SH-SY5Y (cell line): Measurements from ENCODE around the gene IQUB.
A peak's percentile ranks its signal among the peaks of the same experiment; 100 is the strongest.

Experiments used
- GATA2 ChIP-seq: IDR thresholded peaks from 2 replicates; pipeline ENCODE4 v1.6.1; 2011; ENCODE audit warnings: mild to moderate bottlenecking, low read depth, low read length
- GATA3 ChIP-seq: IDR thresholded peaks from 2 replicates; pipeline ENCODE4 v1.6.1; 2011; ENCODE audit warnings: low read depth, mild to moderate bottlenecking, low read length, moderate library complexity

Gene IQUB

DNA sequence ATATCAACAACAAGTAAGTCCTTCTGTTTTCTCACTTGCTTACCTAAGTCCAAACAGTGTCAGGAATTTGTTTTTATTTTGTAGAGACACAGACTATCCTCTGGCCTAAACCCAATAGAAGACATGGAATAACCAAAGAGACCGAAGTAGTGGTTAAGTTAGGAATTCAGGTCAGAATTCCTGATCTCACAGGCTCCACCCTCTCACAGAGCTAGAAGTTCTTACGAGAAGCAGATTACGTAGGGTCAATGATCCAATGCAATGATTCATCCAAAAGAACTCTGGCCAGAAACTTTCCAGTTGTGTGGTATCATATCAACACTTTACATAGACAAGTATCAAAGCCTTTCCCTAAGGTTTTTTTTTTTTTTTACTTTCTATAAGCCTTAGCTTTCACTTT lies 73.8 kb downstream of the IQUB start:
- TF ChIP-seq GATA3 = no peak
- no peak for TF ChIP-seq GATA2

DNA sequence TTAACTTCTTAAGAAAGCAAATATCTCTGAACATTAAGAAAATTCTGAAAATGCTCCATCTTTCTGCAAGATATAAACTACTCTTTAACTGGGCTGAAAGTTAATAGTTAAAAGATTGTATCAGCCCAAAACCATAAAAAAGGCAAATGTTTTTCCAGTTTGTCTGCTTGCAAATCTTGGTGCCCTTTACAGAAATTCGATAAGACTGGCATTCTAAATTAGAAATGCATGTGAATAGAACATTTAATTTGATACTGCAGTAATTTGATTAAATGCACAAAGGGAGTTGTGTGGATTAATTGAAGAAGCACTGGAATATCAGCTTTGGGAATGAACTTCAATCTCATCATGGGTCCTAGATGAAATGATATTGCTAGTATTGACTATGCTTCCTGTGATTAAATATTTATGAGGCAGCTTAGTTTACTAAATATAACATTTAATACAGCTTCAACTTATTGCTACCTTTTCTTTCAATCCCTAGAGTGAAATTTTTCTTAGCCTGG lies 78.4 kb downstream of the IQUB start:
- TF ChIP-seq GATA2 = no peak
- TF ChIP-seq GATA3 = peak; percentile 48; the same call in 1 of the 2 replicates

DNA sequence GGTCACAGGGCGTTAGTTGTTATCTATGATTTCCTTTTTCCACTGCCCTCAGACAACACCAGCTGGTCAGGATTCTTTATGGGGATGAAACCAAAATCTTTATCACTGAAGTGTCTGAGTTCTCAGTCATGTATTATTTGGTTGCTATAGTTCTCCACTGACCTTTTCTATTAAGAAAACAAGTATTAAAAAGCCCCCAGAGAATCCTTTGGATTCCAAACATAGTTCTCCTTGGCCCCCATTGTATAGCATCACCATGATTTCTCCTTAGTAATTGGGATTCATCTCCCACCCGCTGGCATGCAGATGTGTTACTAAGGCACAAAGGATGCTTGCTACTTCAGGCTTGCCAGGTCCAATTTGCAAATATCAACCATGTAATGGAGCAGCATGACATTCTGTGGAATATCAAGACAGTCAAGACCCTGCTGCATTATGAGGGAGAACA lies 94.3 kb downstream of the IQUB start:
- TF ChIP-seq GATA3 (no peak), GATA2 (no peak)

DNA sequence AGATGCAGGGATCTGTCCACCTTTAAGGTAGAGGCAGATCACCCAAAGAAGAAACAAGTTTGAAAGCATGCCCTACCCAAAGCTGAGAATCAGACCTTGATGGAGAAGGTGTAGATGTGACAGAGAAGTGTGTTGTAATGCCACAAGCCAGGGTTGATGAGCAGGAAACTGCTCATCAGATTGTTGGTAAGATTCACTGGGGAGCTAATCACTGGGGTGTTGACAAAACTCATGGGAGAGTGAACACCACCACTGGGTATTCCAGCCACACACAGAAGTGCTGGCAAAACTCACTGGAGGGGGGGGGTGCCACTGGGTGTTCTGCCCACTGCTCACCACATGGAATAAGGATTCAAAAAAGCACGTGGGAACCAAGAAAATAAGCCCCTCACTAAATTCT lies 95.2 kb downstream of the IQUB start:
- TF ChIP-seq GATA2 (no peak), GATA3 (no peak)

DNA sequence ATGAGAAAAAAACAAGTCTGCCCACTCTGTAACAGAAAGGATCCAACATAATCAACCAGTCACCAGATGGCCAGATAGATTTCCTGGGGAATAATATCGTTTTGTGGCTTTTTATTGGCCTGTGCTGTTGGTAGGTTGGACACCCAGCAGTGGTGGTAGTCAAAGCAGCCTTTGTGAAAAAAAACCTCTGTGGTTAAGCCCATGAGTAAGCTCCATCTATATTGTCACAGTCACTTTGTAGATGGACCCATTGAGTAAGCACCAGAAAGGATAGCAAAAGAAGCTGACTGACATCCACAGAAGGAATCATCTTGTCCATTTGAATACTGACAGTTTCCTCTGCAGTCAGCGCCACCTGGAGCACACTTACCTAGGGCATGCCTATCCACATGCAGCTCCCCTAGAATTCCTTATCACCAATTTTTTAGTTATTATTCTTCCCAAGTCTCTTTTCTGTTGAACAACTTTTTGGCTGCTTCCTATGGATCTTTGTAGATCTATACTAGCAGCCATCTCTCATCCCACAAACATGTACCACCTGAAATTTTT lies 96.9 kb downstream of the IQUB start:
- no peak for TF ChIP-seq GATA3
- TF ChIP-seq GATA2 = no peak

DNA sequence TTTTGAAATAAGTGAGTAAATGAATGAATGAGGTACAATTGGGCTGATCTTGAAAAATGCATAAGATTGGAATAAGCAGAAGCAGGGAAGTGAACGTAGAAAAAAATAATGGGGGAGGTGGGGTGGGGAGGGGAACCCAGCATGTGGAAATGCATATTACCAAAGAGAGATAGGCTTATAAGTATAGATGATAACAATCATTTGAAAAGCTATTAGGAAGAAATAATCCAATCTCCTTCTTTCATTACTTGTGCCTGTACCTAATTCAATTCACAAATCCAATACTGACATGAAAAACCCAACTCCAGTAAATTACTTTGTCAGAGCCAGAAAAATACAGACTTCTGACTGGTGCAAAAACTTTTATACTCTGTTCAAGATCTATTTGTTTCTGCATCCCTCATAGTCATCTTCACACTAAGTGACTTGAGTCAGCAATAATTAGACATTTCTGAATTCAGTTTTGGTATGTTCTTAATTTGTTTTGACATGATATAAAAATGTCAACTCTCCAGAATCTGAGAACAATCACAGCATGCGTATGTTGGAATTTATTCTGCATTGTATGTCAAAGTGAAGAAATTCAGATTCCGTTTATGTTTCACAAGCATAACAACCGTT lies 99.2 kb downstream of the IQUB start:
- TF ChIP-seq GATA3 (peak; percentile 89), GATA2 (peak; percentile 70; the same call in 1 of the 2 replicates)

DNA sequence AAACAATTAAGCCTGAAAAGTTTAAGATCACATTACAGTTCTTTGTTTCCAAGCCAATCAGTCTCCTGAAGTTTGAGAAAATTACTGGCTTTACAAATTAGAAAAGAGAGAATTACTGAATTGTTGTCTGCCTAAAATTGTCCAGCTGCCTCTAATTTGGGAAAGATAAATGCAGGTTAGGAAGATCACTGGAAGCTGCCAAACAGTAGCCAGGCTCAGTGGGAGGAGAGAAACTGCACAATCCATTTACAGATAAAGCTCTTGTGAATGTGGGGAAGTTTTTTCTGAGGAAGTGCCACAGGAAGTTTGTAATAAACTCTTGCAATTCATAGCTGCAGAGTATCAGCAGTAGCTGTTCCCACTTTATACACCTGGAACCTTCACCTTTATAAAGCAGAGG lies 100.7 kb downstream of the IQUB start:
- TF ChIP-seq GATA2 = peak; percentile 49
- no peak for TF ChIP-seq GATA3

DNA sequence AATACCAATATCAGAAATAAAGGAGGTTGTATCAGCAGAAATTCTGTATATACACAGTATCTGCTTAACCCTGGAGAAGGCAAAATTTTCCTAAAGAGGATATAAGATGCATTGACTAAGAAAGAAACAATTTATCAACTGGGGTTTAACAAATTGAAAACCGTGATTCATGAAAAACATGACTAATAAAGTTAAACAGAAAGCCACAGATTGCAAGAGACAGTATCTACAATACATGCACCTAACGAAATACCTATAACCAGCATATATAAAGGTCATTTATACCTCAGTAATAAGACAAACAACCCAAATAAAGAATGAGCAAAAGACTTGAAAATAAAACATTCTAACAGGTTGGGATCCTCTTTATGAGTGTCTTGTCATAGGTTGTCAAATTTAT lies 101.8 kb downstream of the IQUB start:
- no peak for TF ChIP-seq GATA2
- TF ChIP-seq GATA3 = no peak

DNA sequence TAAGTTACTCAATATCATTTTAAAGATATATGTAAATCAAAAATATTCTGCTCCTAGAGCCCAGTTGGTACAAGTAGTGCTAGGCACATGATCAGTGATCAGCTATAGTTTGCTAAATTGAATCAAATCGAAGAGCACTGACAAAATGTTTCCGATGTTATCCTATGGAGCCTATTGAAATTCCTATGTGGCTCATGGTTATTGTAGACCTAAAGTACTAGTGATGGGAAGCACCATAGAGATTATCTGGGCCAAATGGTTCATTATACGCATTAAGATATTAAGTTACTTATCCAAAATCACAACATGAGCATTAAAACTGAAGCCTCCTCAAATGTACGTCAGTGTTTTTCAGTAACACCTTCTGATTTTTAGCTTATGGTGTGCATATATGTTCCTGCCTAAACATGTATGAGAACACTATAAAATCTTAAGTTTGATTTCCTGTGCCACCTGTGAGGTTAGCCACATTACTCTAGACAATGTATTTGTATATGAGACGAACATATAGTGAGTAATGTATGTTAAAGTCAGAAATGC lies 103.2 kb downstream of the IQUB start:
- TF ChIP-seq GATA3 = no peak
- TF ChIP-seq GATA2 = no peak

DNA sequence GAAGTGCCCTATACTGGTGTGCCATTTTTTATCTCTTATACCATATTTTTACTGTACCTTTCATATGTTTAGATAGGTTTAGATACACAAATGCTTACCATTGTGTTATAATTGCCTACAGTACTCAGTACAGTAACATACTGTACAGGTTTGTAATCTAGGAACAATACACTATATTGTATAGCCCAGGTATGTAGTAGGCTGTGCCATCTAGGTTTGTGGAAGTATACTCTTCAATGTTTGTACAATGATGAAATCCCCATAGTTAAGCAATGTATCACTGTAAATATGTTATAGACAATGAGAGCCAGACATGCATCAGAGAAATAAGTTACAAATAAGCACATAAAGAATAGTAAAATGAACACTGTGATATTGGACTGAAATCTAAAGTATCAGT lies 109.1 kb downstream of the IQUB start:
- TF ChIP-seq GATA2 (no peak), GATA3 (no peak)

DNA sequence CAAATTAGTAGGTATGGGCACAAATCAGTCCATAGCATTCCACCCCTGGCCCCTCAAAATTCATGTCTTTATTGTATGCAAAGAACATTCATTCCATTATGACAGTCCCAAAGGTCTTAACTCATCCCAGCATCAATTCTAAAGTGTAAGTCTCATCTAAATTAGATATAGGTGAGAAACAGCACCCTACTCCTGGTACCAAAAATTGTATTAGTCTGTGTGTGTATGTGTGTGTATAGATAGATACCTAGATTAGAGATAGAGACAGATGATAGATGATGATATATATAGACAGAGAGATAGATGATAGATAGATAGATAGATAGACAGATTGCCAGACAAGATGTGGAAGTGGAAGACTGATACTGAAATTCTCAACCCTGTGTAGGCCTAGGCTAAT lies 109.9 kb downstream of the IQUB start:
- no peak for TF ChIP-seq GATA2
- TF ChIP-seq GATA3 = no peak

DNA sequence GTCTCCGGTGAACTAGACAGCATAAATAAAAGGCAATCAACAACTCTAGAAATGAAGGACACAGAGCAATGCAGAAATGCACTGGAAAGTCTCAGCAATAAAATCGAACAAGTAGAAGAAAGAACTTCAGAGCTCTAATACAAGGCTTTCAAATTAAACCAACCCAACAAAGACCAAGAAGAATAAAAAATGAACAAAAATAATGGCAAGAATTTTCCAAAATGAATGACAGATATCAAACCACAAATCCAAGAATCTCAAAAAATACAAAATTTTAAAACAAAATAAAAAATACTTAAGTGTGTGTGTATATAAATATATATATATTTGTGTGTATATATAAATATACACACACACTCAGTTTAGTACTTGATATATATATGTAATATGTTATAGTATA lies 110.8 kb downstream of the IQUB start:
- no peak for TF ChIP-seq GATA3
- TF ChIP-seq GATA2 = no peak

DNA sequence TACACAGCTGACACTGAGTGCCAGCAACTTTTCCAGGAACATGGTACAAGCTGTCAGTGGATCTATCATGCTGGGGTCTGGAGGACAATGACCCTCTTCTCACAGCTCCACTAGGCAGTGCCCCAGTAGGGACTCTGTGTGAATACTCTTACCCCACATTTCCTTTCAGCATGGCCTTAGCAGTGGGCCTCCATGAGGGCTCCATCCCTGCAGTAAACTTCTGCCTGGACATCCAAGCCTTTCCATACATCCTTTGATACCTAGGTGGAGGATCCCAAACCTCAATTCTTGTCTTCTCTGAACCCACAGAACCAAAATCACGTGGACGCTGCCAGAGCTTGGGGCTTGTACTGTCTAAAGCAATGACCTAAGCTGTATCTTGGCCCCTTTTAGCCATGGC lies 116.8 kb downstream of the IQUB start:
- TF ChIP-seq GATA2 (no peak), GATA3 (no peak)

DNA sequence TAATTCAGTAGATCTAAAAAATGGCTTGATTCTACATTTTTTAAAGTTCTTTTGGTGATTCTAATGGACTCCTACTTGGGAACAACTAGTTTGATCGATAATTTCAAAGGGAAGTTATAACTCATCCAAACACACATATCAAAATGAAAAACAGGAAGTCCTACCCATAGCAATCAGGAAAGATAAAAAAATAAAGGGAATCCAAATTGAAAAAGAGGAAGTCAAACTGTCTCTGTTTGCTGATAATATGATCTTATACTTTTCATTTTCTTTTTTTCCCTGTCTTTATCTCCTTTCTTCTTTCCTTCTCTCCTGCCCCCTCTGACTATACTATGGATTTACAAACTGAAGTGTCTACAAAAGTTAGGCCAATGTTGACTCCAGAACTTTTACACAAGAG lies 118.8 kb downstream of the IQUB start:
- no peak for TF ChIP-seq GATA2
- no peak for TF ChIP-seq GATA3

DNA sequence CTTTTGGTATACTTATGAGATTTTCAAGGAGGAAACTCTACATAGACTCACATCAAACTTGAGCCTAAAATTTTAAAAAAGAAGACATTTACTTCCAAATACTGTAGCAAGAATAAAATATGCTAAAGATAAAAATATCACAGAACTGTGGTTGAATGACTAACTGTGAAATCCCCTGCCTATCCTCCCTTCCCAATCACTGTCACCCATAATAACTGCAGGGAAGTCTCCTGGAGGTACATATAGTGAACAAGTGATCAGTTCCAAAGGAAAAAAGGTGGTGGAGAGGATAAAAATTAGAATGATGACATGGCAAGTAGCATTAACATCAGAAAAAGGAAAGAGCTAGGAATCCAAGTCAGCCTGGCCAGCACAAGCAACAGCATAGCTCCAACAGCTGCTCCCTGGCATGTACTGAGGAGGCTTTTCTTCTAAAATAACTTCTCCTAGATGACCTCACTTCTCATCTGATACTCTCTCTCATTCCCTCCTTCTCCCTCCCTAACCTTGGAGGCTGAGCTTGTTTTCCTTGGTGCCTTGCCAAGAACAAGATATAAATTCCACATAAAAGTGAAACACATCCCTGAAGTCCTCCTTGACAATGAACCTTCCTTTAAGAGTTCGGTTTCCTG lies 124.0 kb downstream of the IQUB start:
- TF ChIP-seq GATA2 (no peak), GATA3 (no peak)
